ENCODE results near the gene TEX44. TPM values are rescaled to one million over a fixed set of nuclear protein-coding genes. Genes with fewer than 3 reads are reported as not detected.

Gene TEX44
- total RNA-seq (2021; ENCODE audit: unreplicated experiment) = not detected
- not detected in 2 replicates for polyA plus RNA-seq (2012)
- Bru-seq, nascent RNA = not detected
- not detected for BruChase-seq, experiment 1, labeled RNA remaining after a 6-hour chase
- BruChase-seq, experiment 2, labeled RNA remaining after a 2-hour chase = not detected
- long read RNA-seq = 0 reads

GRCh38 chr2:231592636-231593145, at the start of gene TEX44:
TEX44 (plus strand) TSS chr2:231592864; CDS start chr2:231592952, 88 bp downstream.
- H3K4me2 ChIP-seq (ENCODE audit: low read length) = no peak within 1 kb of the TSS
- no peaks in the 10 kb centered on the region for H3K27me3 ChIP-seq (ENCODE audit: insufficient read depth, low read length)
- H3K27ac ChIP-seq (ENCODE audit: low read depth, low read length) = no peak within 1 kb of the TSS
- ChIA-PET RAD21 (ENCODE audit: low non-redundant PET in 1 of 2, low total read pairs in 2 of 2, uncharacterized antibody in 2 of 2, unreplicated experiment in 2 of 2) (no interaction called here), POLR2A (no interaction called here), CTCF (interaction anchor here (1.6 kb wide), 1 partner anchor 9 kb away, joined by 4 read pairs; no protein-coding TSS in a partner anchor)
- peaks cover 5 to 6% of the 10 kb centered on the region in 2 experiments; a peak in 2 of 4 replicates for H3K4me1 ChIP-seq (ENCODE audit: control insufficient read depth in 1 of 2, insufficient read depth in 2 of 2, low read length in 2 of 2)
- no peaks in the 10 kb centered on the region for H3K79me2 ChIP-seq (ENCODE audit: insufficient read depth, low read length)
- no TSS peak for BruUV-seq (replicated peaks)
- TF ChIP-seq REST (IDR thresholded peaks at IDR 0.05; ENCODE audit: low read depth) (no peak), CBX3 (IDR thresholded peaks at IDR 0.05; ENCODE audit: low read depth) (no peak), CEBPB (IDR thresholded peaks at IDR 0.05; ENCODE audit: low read depth) (no peak), ATF3 (IDR thresholded peaks at IDR 0.05) (no peak), CTCF (IDR thresholded peaks at IDR 0.05 in 2 of 3, conservative IDR thresholded peaks at IDR 0.05 in 1 of 3; ENCODE audit: borderline replicate concordance in 1 of 3, insufficient read depth in 1 of 3, low read depth in 2 of 3, low read length in 2 of 3) (no peak), FOSL1 (IDR thresholded peaks at IDR 0.05; ENCODE audit: low read depth) (no peak), ZFX (IDR thresholded peaks at IDR 0.05) (no peak), POLR2AphosphoS5 (IDR thresholded peaks at IDR 0.05; ENCODE audit: low read depth, low read length) (no peak), TCF7L2 (IDR thresholded peaks at IDR 0.05; ENCODE audit: borderline replicate concordance, extremely low read depth, insufficient read depth, insufficient read length) (no peak), YY1 (IDR thresholded peaks at IDR 0.05; ENCODE audit: extremely low read depth, insufficient replicate concordance, low read depth, low read length) (no peak), EZH2phosphoT487 (IDR thresholded peaks at IDR 0.05; ENCODE audit: borderline replicate concordance) (no peak), POLR2A (IDR thresholded peaks at IDR 0.05; ENCODE audit: borderline replicate concordance, extremely low read depth, insufficient read depth, insufficient read length) (no peak), ELF1 (IDR thresholded peaks at IDR 0.05; ENCODE audit: borderline replicate concordance, low read depth) (no peak), ZBTB33 (IDR thresholded peaks at IDR 0.05; ENCODE audit: extremely low read depth, insufficient replicate concordance, low read length) (no peak), RAD21 (IDR thresholded peaks at IDR 0.05; ENCODE audit: low read depth) (no peak)
- H3K9me3 ChIP-seq (ENCODE audit: control insufficient read depth in 1 of 2, insufficient read depth in 1 of 2, low read depth in 1 of 2, low read length in 2 of 2) = no peaks in the 10 kb centered on the region
- no peak within 1 kb of the TSS for H3K9ac ChIP-seq (ENCODE audit: low read length)
- no peak within 1 kb of the TSS for H3K4me3 ChIP-seq (replicated peaks in 1 of 2; ENCODE audit: low read depth in 1 of 2, low read length in 2 of 2)
- DNase-seq (ENCODE audit: low read depth, low spot score) = no peak
- H3K9me2 ChIP-seq (ENCODE audit: insufficient read depth) = no peaks in the 10 kb centered on the region
- intact Hi-C loops (cut with micrococcal nuclease) = no loop called here
- no peak within 1 kb of the TSS for H2AFZ ChIP-seq (ENCODE audit: low read depth, low read length, poor library complexity, severe bottlenecking)
- 0 out of 2 replicates have a peak, but pooled peaks have one; percentile 17 for ATAC-seq
- H4K20me1 ChIP-seq (ENCODE audit: insufficient read depth) = no peaks in the 10 kb centered on the region
- no peaks in the 10 kb centered on the region for H3K36me3 ChIP-seq (ENCODE audit: control insufficient read depth in 1 of 2, insufficient read depth in 2 of 2, low read length in 2 of 2)
